Right lobe of liver (tissue), 4 donors: ENCODE data around the gene EML5.

Source experiments
- POLR2A ChIP-seq: fragments of 450-650 bp; IDR thresholded peaks from one replicate; pipeline ENCODE4 v1.6.1; 2017; ENCODE audit warnings: antibody characterized with exemption, mild to moderate bottlenecking
- TF ChIP-seq, protein P1 (sequence below), 4 donors: fragments of 200-600 bp in 3 of 4; fragments of 450-650 bp in 1 of 4; IDR thresholded peaks; one replicate each; pipeline versions ENCODE4 v1.5.1 to v1.8.0; 2016 to 2022; ENCODE audit warnings: antibody characterized with exemption in 4 of 4, mild to moderate bottlenecking in 2 of 4
- donor health status: DM: no; HTN: no; CAD: no.
- donor health status: DM: no; HTN: no; CAD: no.
- donor health status: DM: no; HTN: yes; CAD: no.

GRCh38 chr14:88599326-88599725 is 193.4 kb downstream of the EML5 start:
- TF ChIP-seq, protein P1, sequence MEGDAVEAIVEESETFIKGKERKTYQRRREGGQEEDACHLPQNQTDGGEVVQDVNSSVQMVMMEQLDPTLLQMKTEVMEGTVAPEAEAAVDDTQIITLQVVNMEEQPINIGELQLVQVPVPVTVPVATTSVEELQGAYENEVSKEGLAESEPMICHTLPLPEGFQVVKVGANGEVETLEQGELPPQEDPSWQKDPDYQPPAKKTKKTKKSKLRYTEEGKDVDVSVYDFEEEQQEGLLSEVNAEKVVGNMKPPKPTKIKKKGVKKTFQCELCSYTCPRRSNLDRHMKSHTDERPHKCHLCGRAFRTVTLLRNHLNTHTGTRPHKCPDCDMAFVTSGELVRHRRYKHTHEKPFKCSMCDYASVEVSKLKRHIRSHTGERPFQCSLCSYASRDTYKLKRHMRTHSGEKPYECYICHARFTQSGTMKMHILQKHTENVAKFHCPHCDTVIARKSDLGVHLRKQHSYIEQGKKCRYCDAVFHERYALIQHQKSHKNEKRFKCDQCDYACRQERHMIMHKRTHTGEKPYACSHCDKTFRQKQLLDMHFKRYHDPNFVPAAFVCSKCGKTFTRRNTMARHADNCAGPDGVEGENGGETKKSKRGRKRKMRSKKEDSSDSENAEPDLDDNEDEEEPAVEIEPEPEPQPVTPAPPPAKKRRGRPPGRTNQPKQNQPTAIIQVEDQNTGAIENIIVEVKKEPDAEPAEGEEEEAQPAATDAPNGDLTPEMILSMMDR (IDR thresholded peaks at IDR 0.05): no peak
- no peak for TF ChIP-seq POLR2A
